Left colon (tissue), 2 donors: Measurements from ENCODE around the gene SYK. TPM values are rescaled to one million over a fixed set of nuclear protein-coding genes. Genes with fewer than 3 reads are reported as not detected.
"Not testable (repeated sequence)": the region's sequence is repeated elsewhere in the genome, so short reads cannot be mapped to it uniquely, and the experiment has no call there.

Experiments
- ATAC-seq: fragments of 200-7000 bp; cut with Tn5 transposase; one replicate; pipeline ENCODE4 v1.9.1; 2020; ENCODE audit warnings: mild to moderate bottlenecking, moderate library complexity
- DNase-seq, 2 donors: peaks; one replicate each; pipeline ENCODE4 v3.0.0-alpha.2; 2020
- intact Hi-C, 2 donors: fragments of 100-400 bp; cut with DNase I in 1 of 2; cut with micrococcal nuclease in 1 of 2; formaldehyde crosslinking; loops; one replicate each; pipeline versions ENCODE4 v1.11.2 to v1.14.0; 2022; cut with DNase I, micrococcal nuclease
- long read RNA-seq: library from polyadenylated mRNA; unstranded; transcript quantifications from one replicate; pipeline ENCODE4 v2.0.0, GENCODE V29; 2021
- total RNA-seq, 2 donors: library from RNA; stranded (reverse); fragmentation: NEBNext Ultra II Directional; extraction: Animal tissue kit (Norgen Biotek cat#: 25700); gene quantifications; one replicate each; pipeline ENCODE4 v1.2.1, GENCODE V29; 2021
- donor health status: DM: no; HTN: no; CAD: no.
- donor health status: DM: yes; HTN: yes; CAD: no.

SYK gene
- total RNA-seq: 10 to 100 TPM; 45.1 to 59.7 TPM
- long read RNA-seq, full-length matches to known transcripts: 48 of 128 reads
- long read RNA-seq, partial matches to known transcripts: 33 of 128 reads
- long read RNA-seq, other reads (novel, unspliced or antisense): 47 of 128 reads

DNA sequence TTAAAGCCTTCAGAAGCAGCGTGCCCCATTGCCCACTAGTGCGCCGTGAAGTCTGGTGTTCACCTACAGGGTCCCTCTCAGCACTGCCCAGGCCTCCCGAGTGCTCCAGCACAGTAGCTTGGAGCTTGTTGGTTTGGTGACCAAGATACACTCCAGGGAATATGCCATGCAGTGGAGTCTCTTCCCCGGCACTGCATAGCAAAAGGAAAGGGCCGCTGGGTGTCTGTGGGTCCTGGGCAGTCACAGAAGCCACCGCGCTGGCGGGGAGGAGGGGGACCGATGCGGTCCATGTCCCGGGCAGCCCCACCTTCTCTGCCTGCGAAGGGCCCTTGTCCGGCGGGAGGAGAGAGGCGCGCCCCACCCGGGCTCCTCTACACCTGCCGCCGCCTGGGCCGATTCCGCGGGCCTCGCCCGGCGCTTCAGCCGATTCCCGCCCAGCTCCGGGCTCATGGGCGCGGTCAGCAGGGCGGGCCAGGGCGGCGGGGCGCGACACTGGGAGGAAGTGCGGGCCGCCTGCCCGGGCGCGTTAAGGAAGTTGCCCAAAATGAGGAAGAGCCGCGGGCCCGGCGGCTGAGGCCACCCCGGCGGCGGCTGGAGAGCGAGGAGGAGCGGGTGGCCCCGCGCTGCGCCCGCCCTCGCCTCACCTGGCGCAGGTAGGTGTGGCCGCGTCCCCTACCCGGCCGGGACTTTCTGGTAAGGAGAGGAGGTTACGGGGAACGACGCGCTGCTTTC, at the start of gene SYK:
Gene SYK, plus strand, starts transcription at position 579 of the 732 bp plus-strand sequence. CDS start 42,080 bp downstream, outside the sequence.
- intact Hi-C loops: no loop called here
- peak; percentile 94 for ATAC-seq
- peak; percentile 76 to 85 for DNase-seq

DNA sequence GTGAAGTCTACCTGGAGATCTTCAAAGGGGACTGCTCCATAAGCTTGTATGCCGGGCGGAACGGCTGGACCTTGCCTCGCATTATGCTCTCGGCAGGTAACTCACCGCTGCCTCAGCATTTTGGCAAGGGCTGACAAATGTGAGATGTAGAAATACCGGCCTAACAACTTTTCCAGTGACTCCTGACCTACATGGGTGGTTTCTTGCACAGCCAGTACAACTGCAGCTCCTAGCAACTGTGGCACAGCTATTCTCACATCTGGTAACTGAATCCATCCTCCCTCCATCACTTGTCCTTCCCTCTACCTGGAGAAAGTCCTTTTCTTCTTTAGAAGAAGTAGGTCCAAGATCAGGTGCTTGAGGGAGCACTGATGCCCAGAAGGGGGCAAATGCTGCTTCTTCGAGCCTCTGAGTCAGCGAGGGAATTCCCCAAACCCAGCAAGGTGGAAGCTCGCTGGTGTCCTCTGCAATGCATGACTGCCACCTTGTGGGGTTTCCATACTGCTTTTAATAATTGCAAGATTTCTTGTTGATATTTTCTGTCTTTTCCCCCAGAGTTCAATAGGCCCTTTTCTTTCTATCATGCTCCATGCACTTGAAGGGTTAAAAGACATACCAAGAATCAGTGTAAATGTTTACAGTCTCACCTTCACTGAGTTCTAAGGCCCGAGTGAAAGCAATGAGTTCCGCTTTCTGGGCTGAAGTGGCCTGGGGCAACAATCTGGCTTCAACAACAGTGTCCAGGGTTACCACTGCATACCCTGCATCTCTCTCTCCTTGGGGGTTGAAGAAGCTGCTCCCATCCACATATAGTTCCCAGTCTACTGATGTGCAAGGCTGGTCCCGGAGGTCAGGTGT, 45.9 kb upstream of the SYK start:
- ATAC-seq, intact Hi-C loops: not testable (repeated sequence)
- DNase-seq: peak; percentile 43 to 55

DNA sequence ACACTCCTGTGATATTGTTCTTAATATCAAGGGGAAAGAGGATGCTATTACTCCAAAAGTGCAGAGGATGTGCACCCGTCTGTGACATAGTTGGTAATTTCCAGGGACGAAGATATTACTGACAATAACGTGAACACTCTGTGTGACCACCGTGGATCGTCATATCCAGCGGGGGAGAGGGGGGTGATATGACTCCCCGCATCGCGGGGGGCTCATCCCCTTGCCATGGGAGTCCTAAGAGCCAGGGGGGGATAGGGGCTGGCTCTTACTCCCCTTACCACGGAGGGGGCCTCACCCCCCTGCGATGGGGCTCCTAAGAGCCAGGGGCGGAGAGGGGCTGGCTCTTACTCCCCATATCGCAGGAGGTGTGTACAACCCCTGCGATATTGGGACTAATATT, 41.0 kb upstream of the SYK start:
- intact Hi-C loops, DNase-seq, ATAC-seq: not testable (repeated sequence)

- ATAC-seq (peak; percentile 56), DNase-seq (no peak)
- intact Hi-C loops: no loop called here
Measured at GRCh38 chr9:90766731-90767130, 34.9 kb upstream of the SYK start.

DNA sequence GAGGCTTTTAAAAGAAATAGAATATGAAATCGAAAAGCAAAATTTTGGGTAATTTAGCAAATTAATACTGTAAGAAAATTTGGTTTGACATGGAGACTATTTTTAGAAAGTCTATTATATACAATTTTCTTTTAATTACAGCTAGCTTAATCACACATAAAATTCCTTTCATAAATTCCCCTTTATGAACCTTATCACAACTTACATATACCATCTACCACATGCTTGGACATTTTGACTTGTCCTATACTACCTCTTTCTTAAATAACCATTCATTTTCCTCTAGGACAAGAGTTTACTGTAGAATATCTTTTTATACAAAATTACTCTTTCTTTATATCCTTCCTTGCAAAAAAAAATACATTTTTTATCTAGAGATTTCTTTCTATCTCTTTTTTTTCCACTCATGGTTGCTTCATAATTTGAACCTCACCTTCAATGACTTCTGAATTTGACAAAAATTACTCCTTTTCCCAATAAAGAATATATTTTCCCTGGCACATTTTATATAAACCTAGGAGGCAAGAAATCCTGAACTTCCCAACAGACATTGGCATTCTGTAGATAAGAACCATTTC, 34.0 kb upstream of the SYK start:
- ATAC-seq (no peak), DNase-seq (no peak)
- intact Hi-C loops: no loop called here

DNA sequence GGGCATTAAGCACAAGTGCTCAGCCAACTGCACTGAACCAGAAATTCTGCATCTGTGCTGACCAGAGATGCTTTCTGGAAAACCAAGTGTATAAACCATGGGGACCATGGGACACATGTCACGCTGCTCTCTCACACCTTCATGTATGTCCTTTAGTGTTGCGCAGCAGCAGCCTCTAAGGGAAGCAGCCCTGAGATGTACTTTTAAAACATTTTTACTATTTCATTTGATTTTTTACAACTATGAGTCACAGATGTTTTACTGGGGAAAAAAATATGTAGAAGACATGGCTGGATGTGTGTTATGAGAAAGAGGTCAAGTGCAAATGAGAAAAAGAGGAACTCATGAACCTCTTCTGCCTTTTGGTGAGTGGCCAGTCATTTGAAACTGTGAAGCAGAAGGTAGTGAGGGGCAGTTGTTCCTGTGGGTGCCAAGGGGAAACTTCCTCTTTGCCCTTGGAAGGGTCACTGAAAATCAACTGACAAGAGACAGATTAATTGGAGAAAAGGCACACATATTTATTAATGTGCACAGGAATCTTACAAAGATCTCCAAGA, 31.4 kb upstream of the SYK start:
- intact Hi-C loops: no loop called here
- DNase-seq: no peak
- ATAC-seq: no peak

- no peak for DNase-seq
- no peak for ATAC-seq
- intact Hi-C loops: no loop called here
Measured at GRCh38 chr9:90770927-90771326, 30.7 kb upstream of the SYK start.

GRCh38 chr9:90772386-90772785, 29.2 kb upstream of the SYK start:
- no peak for DNase-seq
- no peak for ATAC-seq
- intact Hi-C loops: no loop called here

- intact Hi-C loops: no loop called here
- ATAC-seq (peak; percentile 76), DNase-seq (no peak)
Measured at GRCh38 chr9:90773617-90774016, 28.0 kb upstream of the SYK start.

- no peak for DNase-seq
- intact Hi-C loops: no loop called here
- no peak for ATAC-seq
Measured at GRCh38 chr9:90774071-90774470, 27.5 kb upstream of the SYK start.

DNA sequence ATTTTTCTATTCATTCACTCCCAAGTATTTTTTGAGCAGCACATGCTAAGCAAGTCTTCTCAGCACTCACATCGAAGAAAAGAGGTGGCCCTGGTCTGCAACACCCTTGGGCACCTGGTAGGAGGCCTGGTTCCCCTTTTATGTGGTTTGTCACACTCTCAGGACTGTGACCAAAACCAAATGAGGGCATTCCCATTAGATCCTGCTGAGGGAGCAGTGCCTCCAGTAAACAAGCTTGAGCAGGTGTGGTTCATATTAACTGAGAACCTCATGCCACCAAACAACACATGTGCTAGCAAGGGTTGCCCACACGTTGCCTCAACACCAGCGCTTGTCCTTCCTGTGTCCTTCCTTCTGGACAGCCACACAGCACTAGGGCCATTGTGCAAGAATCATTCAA, 26.9 kb upstream of the SYK start:
- intact Hi-C loops: no loop called here
- DNase-seq: peak in 1 of 2 donors; percentile 36
- peak; percentile 75 for ATAC-seq

GRCh38 chr9:90775657-90776056, 26.0 kb upstream of the SYK start:
- intact Hi-C loops: no loop called here
- DNase-seq (no peak), ATAC-seq (no peak)

DNA sequence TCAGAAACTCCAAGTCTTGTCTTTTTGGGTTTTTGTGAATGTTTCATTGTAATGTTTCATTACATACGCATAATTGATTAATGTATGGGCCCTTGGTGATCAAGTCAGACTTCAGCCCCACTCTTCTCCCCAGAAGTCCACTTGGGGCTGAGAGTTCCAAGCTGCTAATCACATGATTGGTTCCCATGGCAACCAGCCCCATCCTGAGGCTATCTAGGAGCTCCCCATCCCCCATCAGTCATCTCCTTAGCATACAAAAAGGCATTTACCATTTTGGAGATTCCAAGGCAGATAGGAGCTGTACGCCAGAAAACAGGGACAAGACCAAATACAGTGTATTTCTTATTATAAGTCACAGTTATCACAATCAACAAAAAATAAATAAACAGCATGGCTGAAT, 22.9 kb upstream of the SYK start:
- ATAC-seq: no peak
- DNase-seq: no peak
- intact Hi-C loops: no loop called here

- DNase-seq: no peak
- ATAC-seq: peak; percentile 33
Measured at GRCh38 chr9:90783552-90783951, 18.1 kb upstream of the SYK start.

GRCh38 chr9:90783964-90784363, 17.7 kb upstream of the SYK start:
- intact Hi-C loops: no loop called here
- ATAC-seq (no peak), DNase-seq (no peak)

More at GRCh38 chr9:90783552-90783951, 18.1 kb upstream of the SYK start:
- intact Hi-C loops: no loop called here

DNA sequence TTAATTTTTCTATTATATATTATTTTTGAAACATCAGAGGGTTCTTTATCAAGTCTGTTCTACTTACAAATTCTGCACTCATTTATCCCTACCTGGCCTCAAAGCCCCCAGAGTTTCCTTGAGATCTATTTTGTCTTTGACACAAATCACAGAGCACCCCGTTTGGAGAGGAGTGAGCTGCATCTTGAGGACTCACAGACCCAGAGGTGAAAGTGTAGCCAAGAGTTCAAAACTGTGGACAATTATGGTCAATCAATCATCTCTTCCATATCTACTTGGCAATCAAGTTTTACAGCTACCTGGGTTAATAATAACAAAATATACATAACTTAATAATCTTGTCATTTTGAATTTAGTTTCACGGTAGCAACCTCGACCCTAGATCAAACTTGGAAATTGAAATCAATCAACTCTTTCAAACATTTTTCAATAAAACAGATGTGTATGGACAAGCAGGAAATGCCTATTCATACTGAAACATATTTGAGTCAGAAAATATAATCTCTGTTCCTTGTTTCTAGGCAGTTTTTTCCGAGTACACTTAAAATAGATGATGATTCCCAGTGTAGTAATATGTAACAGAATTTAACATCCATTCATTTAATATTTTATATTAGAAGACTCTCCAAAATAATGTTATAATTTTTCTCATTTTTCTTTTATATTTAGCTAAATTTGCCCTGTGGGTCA, 13.7 kb upstream of the SYK start:
- no peak for DNase-seq
- no peak for ATAC-seq
- intact Hi-C loops: no loop called here

DNA sequence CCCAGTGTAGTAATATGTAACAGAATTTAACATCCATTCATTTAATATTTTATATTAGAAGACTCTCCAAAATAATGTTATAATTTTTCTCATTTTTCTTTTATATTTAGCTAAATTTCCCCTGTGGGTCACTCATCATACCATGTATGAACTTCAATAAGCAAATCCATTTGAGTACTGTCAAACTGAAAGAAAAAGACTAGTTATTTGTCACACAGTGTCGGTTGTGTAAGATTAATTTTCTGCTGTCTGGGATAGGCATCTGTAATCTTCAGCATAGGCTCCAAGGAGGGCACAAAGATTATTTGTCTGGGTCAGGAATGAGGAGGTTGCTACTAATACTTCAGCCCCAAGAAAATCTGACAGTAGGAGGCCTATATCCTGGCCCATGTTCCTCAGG, 13.1 kb upstream of the SYK start:
- ATAC-seq, intact Hi-C loops, DNase-seq: not testable (repeated sequence)

GRCh38 chr9:90789408-90789807, 12.2 kb upstream of the SYK start:
- ATAC-seq (no peak), DNase-seq (no peak)
- intact Hi-C loops: no loop called here

GRCh38 chr9:90789862-90790261, 11.8 kb upstream of the SYK start:
- no peak for ATAC-seq
- DNase-seq: no peak
- intact Hi-C loops: no loop called here
